HepG2 (cell line): ENCODE results near the gene GLOD4. TPM values are rescaled to one million over a fixed set of nuclear protein-coding genes. Genes with fewer than 3 reads are reported as not detected.

Source experiments
- CBX5 ChIP-seq: sonication (generic); formaldehyde crosslinking; IDR thresholded peaks from 2 replicates; pipeline ENCODE4 v1.4.0; 2020; ENCODE audit warnings: missing genetic modification reagents, borderline replicate concordance
- GATA4 ChIP-seq: sonication (generic); IDR thresholded peaks from 2 replicates; pipeline ENCODE4 v1.6.1; 2016; ENCODE audit warnings: antibody characterized with exemption, low read depth, borderline replicate concordance
- IRF9 ChIP-seq: sonication (generic); formaldehyde crosslinking; IDR thresholded peaks from 2 replicates; pipeline ENCODE4 v1.8.0; 2022; ENCODE audit warnings: missing genetic modification reagents, mild to moderate bottlenecking, borderline replicate concordance
- KLF11 ChIP-seq: IDR thresholded peaks from 2 replicates; pipeline ENCODE4 v1.6.1; 2016; ENCODE audit warnings: missing compliant biosample characterization
- PHF20 ChIP-seq: sonication (generic); formaldehyde crosslinking; IDR thresholded peaks from 2 replicates; pipeline ENCODE4 v1.5.0; 2020; ENCODE audit warnings: mild to moderate bottlenecking, missing genetic modification reagents
- SMC3 ChIP-seq: IDR thresholded peaks from 2 replicates; pipeline ENCODE4 v1.6.1; 2011; ENCODE audit warnings: low read length, improper control_type of control experiment
- SP140L ChIP-seq: sonication (generic); formaldehyde crosslinking; IDR thresholded peaks from 2 replicates; pipeline ENCODE4 v1.4.0; 2020; ENCODE audit warnings: missing genetic modification reagents, borderline replicate concordance
- U2AF2 ChIP-seq: fragments of 200-400 bp; formaldehyde crosslinking; IDR thresholded peaks from 2 replicates; pipeline ENCODE4 v1.6.1; 2017; ENCODE audit warnings: low read depth, mild to moderate bottlenecking, low read length
- ZMAT5 ChIP-seq: sonication (generic); formaldehyde crosslinking; IDR thresholded peaks from 2 replicates; pipeline ENCODE4 v1.5.0; 2020; ENCODE audit warnings: mild to moderate bottlenecking, low read depth, missing genetic modification reagents, borderline replicate concordance
- ZNF24 ChIP-seq: fragments of 450-650 bp; IDR thresholded peaks from 2 replicates; pipeline ENCODE4 v1.6.1; 2017; ENCODE audit warnings: antibody characterized with exemption, mild to moderate bottlenecking
- ZNF30 ChIP-seq: sonication (generic); formaldehyde crosslinking; IDR thresholded peaks from 2 replicates; pipeline ENCODE4 v1.5.0; 2020; ENCODE audit warnings: mild to moderate bottlenecking, missing genetic modification reagents
- ZNF337 ChIP-seq: sonication (generic); formaldehyde crosslinking; IDR thresholded peaks from 2 replicates; pipeline ENCODE4 v1.5.1; 2020; ENCODE audit warnings: missing genetic modification reagents, low read depth, mild to moderate bottlenecking, borderline replicate concordance
- ZNF530 ChIP-seq: sonication (generic); formaldehyde crosslinking; IDR thresholded peaks from 2 replicates; pipeline ENCODE4 v1.5.0; 2020; ENCODE audit warnings: low read depth, mild to moderate bottlenecking, missing genetic modification reagents
- ZNF567 ChIP-seq: sonication (generic); formaldehyde crosslinking; IDR thresholded peaks from 2 replicates; pipeline ENCODE4 v1.8.1; 2023; ENCODE audit warnings: mild to moderate bottlenecking, missing genetic modification reagents, borderline replicate concordance
- ZNF597 ChIP-seq: sonication (generic); formaldehyde crosslinking; IDR thresholded peaks from 2 replicates; pipeline ENCODE4 v1.5.0; 2020; ENCODE audit warnings: missing genetic modification reagents
- ZNF740 ChIP-seq: sonication (generic); formaldehyde crosslinking; IDR thresholded peaks from 2 replicates; pipeline ENCODE4 v1.4.0; 2020; ENCODE audit warnings: missing genetic modification reagents
- polyA plus RNA-seq, 8 experiments: library from polyadenylated mRNA; depleted of rRNA in 3 of 8; stranded (reverse) in 7 of 8; unstranded in 1 of 8; fragments of >200 nt; fragmentation: Illumina TruSeq in 4 of 8; extraction: Trizol in 4 of 8; gene quantifications; 2 replicates each; pipeline versions ENCODE4 v1.2.1 to v1.2.3, GENCODE V29; 2011 to 2016; ENCODE audit warnings: low read depth in 4 of 8, missing spikeins in 1 of 8, mixed read lengths in 1 of 8; ENCODE audit not compliant: insufficient read depth in 1 of 8
- total RNA-seq, 5 experiments: library from RNA; depleted of rRNA; stranded (reverse); fragments of >200 nt; fragmentation: Illumina TruSeq; extraction: Trizol; gene quantifications; 2 replicates each; pipeline ENCODE4 v1.2.3, GENCODE V29; 2016; ENCODE audit warnings: low read depth in 1 of 5
- TF ChIP-seq, protein P1 (sequence below): sonication (generic); formaldehyde crosslinking; IDR thresholded peaks from 2 replicates; pipeline ENCODE4 v1.4.0; 2020; ENCODE audit warnings: mild to moderate bottlenecking, missing genetic modification reagents
- TF ChIP-seq, protein P2 (sequence below): sonication (generic); formaldehyde crosslinking; IDR thresholded peaks from 2 replicates; pipeline ENCODE4 v1.8.1; 2023; ENCODE audit warnings: mild to moderate bottlenecking, missing genetic modification reagents, borderline replicate concordance
- TF ChIP-seq, protein P3 (sequence below): IDR thresholded peaks from 2 replicates; pipeline ENCODE4 v1.6.1; 2016; ENCODE audit warnings: mild to moderate bottlenecking, missing biosample characterization, missing genetic modification reagents
- TF ChIP-seq, protein P4 (sequence below): sonication (generic); formaldehyde crosslinking; IDR thresholded peaks from 2 replicates; pipeline ENCODE4 v1.5.1; 2020; ENCODE audit warnings: mild to moderate bottlenecking, moderate library complexity, missing genetic modification reagents
- TF ChIP-seq, protein P5 (sequence below): IDR thresholded peaks from 2 replicates; pipeline ENCODE4 v1.6.1; 2016; ENCODE audit warnings: missing compliant biosample characterization, missing genetic modification reagents, borderline replicate concordance

Gene GLOD4
- total and polyA plus RNA-seq, 2 of the 13 experiments (the other 11 are each of a cell fraction or from before 2014, with no cell fraction given) = 53.7 to 87.8 TPM

- TF ChIP-seq, protein P1, sequence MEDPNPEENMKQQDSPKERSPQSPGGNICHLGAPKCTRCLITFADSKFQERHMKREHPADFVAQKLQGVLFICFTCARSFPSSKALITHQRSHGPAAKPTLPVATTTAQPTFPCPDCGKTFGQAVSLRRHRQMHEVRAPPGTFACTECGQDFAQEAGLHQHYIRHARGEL (CRISPR knock-in tag) = peak; percentile 67; the same call in 1 of the 2 replicates
- TF ChIP-seq KLF11 (CRISPR knock-in tag) (peak; percentile 74; the same call in 1 of the 2 replicates), ZNF740 (CRISPR knock-in tag) (no peak), ZNF567 (CRISPR knock-in tag) (no peak; the same call in 1 of the 2 replicates), U2AF2 (no peak), GATA4 (no peak), ZNF24 (no peak), IRF9 (CRISPR knock-in tag) (peak; percentile 93), ZNF337 (CRISPR knock-in tag) (0 out of 2 replicates have a peak, but pooled peaks have one; percentile 64), SP140L (peak; percentile 12; the same call in 1 of the 2 replicates), ZNF597 (CRISPR knock-in tag) (no peak), ZMAT5 (CRISPR knock-in tag) (no peak), ZNF530 (CRISPR knock-in tag) (no peak), ZNF30 (no peak; the same call in 1 of the 2 replicates), SMC3 (no peak), CBX5 (CRISPR knock-in tag) (no peak; the same call in 1 of the 2 replicates), PHF20 (CRISPR knock-in tag) (peak; percentile 99)
- TF ChIP-seq, protein P2, sequence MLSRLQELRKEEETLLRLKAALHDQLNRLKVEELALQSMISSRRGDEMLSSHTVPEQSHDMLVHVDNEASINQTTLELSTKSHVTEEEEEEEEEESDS (CRISPR knock-in tag) = 0 out of 2 replicates have a peak, but pooled peaks have one; percentile 38
- TF ChIP-seq, protein P3, sequence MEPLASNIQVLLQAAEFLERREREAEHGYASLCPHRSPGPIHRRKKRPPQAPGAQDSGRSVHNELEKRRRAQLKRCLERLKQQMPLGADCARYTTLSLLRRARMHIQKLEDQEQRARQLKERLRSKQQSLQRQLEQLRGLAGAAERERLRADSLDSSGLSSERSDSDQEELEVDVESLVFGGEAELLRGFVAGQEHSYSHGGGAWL = peak; percentile 93
- TF ChIP-seq, protein P4, sequence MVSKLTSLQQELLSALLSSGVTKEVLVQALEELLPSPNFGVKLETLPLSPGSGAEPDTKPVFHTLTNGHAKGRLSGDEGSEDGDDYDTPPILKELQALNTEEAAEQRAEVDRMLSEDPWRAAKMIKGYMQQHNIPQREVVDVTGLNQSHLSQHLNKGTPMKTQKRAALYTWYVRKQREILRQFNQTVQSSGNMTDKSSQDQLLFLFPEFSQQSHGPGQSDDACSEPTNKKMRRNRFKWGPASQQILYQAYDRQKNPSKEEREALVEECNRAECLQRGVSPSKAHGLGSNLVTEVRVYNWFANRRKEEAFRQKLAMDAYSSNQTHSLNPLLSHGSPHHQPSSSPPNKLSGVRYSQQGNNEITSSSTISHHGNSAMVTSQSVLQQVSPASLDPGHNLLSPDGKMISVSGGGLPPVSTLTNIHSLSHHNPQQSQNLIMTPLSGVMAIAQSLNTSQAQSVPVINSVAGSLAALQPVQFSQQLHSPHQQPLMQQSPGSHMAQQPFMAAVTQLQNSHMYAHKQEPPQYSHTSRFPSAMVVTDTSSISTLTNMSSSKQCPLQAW = peak; percentile 95
- TF ChIP-seq, protein P5, sequence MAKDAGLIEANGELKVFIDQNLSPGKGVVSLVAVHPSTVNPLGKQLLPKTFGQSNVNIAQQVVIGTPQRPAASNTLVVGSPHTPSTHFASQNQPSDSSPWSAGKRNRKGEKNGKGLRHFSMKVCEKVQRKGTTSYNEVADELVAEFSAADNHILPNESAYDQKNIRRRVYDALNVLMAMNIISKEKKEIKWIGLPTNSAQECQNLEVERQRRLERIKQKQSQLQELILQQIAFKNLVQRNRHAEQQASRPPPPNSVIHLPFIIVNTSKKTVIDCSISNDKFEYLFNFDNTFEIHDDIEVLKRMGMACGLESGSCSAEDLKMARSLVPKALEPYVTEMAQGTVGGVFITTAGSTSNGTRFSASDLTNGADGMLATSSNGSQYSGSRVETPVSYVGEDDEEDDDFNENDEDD (CRISPR knock-in tag) = peak; percentile 95
Measured at GRCh38 chr17:781805-782731, at the start of gene GLOD4, which contains the start of gene MRM3 (continued).
